ENCODE results near the gene CAMK4.

- TF ChIP-seq CTCF (IDR thresholded peaks at IDR 0.05; ENCODE audit: insufficient read depth, low read depth, low read length) (no peak), EZH2 (IDR thresholded peaks at IDR 0.05; ENCODE audit: insufficient read depth, low read length) (no peak)
These were observed 940 bp upstream of the CAMK4 start for GRCh38 chr5:111223101-111223786.
